ENCODE data around the gene GUCD1. TPM values are rescaled to one million over a fixed set of nuclear protein-coding genes. Genes with fewer than 3 reads are reported as not detected.

Gene GUCD1
- total and polyA plus RNA-seq, 9 of the 15 experiments (the other 6 are each of a cell fraction or from before 2014, with no cell fraction given) = 31.5 to 67.8 (median 50.3) TPM

DNA sequence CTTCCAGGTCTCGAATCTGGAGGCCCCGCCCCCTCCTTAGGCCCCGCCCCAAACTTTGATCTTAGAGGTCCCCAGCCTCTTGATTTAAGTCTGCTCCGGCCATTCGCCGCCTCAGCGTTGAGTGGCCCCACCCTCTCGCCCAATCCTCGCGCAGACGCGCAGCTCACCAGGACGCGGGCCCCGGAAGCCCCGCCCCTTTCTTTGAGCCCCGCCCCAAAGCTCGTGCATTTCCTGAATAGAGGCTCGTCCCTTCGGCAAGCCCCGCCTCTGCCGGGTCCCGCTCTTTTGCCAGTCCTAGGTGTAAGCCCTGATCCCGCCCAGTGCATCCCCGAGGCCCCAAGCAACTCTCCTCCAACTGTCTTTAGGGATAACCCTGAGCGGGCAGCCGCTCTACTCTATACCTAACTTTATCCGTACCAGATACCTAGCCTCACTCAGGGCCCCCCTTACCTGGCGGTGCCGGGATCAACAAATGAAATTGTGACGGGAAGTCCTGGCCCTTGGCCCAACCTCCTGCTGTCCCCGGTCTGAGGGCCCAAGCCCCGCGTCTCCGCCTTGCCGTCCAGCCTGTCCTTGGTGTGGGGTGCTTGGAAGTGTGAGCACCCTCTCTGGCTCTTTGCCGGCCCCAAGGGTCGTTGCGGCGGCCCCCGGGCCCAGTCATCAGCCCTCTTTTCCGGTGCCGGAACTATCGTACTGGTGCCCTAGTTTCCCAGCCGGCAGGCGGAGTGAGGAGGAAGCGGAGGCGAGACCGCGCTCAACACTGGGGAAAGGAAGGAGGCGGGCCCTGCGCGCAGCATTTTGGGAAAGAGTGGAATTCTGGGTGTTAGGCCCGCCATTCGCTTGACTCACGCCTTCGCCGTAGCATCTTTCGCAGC, 464 bp upstream of the GUCD1 start, which contains the start of gene SNRPD3 (continued):
- TF ChIP-seq MAZ (CRISPR knock-in tag; conservative IDR thresholded peaks at IDR 0.05 in 1 of 2, IDR thresholded peaks at IDR 0.05 in 1 of 2) (peak; percentile 64 to 77; a peak in 3 of 4 replicates), NFRKB (IDR thresholded peaks at IDR 0.05; ENCODE audit: low read depth) (peak; percentile 82), ZNF644 (tag; IDR thresholded peaks at IDR 0.05; ENCODE audit: low read depth) (no peak), PTBP1 (IDR thresholded peaks at IDR 0.05; ENCODE audit: low read depth, low read length) (no peak), PHF20 (IDR thresholded peaks at IDR 0.05; ENCODE audit: partially characterized antibody) (peak; percentile 91), ETV6 (IDR thresholded peaks at IDR 0.05; ENCODE audit: borderline replicate concordance in 1 of 2, low read depth in 2 of 2, low read length in 1 of 2) (no peak), ETV6 (CRISPR knock-in tag; IDR thresholded peaks at IDR 0.05; ENCODE audit: borderline replicate concordance) (no peak), ZBTB17 (CRISPR knock-in tag; IDR thresholded peaks at IDR 0.05) (0 out of 2 replicates have a peak, but pooled peaks have one; percentile 41), ZNF584 (CRISPR knock-in tag; IDR thresholded peaks at IDR 0.05; ENCODE audit: low read depth) (no peak), ZNF253 (CRISPR knock-in tag; conservative IDR thresholded peaks at IDR 0.05) (no peak), SREBF2 (CRISPR knock-in tag; IDR thresholded peaks at IDR 0.05) (no peak), TSC22D4 (tag; IDR thresholded peaks at IDR 0.05) (no peak), POLR2B (IDR thresholded peaks at IDR 0.05; ENCODE audit: low read depth, partially characterized antibody) (peak; percentile 35), ZNF507 (tag; conservative IDR thresholded peaks at IDR 0.05) (no peak), KLF10 (CRISPR knock-in tag; IDR thresholded peaks at IDR 0.05) (no peak), HIVEP1 (CRISPR knock-in tag; IDR thresholded peaks at IDR 0.05) (no peak), ZBTB7A (IDR thresholded peaks at IDR 0.05; ENCODE audit: borderline replicate concordance, control insufficient read depth, low read depth, low read length) (no peak), EZH2 (IDR thresholded peaks at IDR 0.05; ENCODE audit: borderline replicate concordance, low read depth, low read length) (no peak)
- TF ChIP-seq, protein P1, sequence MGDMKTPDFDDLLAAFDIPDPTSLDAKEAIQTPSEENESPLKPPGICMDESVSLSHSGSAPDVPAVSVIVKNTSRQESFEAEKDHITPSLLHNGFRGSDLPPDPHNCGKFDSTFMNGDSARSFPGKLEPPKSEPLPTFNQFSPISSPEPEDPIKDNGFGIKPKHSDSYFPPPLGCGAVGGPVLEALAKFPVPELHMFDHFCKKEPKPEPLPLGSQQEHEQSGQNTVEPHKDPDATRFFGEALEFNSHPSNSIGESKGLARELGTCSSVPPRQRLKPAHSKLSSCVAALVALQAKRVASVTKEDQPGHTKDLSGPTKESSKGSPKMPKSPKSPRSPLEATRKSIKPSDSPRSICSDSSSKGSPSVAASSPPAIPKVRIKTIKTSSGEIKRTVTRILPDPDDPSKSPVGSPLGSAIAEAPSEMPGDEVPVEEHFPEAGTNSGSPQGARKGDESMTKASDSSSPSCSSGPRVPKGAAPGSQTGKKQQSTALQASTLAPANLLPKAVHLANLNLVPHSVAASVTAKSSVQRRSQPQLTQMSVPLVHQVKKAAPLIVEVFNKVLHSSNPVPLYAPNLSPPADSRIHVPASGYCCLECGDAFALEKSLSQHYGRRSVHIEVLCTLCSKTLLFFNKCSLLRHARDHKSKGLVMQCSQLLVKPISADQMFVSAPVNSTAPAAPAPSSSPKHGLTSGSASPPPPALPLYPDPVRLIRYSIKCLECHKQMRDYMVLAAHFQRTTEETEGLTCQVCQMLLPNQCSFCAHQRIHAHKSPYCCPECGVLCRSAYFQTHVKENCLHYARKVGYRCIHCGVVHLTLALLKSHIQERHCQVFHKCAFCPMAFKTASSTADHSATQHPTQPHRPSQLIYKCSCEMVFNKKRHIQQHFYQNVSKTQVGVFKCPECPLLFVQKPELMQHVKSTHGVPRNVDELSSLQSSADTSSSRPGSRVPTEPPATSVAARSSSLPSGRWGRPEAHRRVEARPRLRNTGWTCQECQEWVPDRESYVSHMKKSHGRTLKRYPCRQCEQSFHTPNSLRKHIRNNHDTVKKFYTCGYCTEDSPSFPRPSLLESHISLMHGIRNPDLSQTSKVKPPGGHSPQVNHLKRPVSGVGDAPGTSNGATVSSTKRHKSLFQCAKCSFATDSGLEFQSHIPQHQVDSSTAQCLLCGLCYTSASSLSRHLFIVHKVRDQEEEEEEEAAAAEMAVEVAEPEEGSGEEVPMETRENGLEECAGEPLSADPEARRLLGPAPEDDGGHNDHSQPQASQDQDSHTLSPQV (IDR thresholded peaks at IDR 0.05) = 0 out of 2 replicates have a peak, but pooled peaks have one; percentile 24
- TF ChIP-seq, protein P2, sequence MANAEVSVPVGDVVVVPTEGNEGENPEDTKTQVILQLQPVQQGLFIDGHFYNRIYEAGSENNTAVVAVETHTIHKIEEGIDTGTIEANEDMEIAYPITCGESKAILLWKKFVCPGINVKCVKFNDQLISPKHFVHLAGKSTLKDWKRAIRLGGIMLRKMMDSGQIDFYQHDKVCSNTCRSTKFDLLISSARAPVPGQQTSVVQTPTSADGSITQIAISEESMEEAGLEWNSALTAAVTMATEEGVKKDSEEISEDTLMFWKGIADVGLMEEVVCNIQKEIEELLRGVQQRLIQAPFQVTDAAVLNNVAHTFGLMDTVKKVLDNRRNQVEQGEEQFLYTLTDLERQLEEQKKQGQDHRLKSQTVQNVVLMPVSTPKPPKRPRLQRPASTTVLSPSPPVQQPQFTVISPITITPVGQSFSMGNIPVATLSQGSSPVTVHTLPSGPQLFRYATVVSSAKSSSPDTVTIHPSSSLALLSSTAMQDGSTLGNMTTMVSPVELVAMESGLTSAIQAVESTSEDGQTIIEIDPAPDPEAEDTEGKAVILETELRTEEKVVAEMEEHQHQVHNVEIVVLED (CRISPR knock-in tag; IDR thresholded peaks at IDR 0.05) = peak; percentile 54; the same call in 1 of the 2 replicates
- TF ChIP-seq, protein P3, sequence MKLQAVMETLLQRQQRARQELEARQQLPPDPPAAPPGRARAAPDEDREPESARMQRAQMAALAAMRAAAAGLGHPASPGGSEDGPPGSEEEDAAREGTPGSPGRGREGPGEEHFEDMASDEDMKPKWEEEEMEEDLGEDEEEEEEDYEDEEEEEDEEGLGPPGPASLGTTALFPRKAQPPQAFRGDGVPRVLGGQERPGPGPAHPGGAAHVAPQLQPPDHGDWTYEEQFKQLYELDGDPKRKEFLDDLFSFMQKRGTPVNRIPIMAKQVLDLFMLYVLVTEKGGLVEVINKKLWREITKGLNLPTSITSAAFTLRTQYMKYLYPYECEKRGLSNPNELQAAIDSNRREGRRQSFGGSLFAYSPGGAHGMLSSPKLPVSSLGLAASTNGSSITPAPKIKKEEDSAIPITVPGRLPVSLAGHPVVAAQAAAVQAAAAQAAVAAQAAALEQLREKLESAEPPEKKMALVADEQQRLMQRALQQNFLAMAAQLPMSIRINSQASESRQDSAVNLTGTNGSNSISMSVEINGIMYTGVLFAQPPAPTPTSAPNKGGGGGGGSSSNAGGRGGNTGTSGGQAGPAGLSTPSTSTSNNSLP (IDR thresholded peaks at IDR 0.05; ENCODE audit: borderline replicate concordance, low read depth, low read length) = no peak
